Natural killer cell (primary cell): ENCODE results near the gene EPS8. TPM values are rescaled to one million over a fixed set of nuclear protein-coding genes. Genes with fewer than 3 reads are reported as not detected.

Experiments used
- ATAC-seq, 3 donors: fragments of 150-1000 bp in 2 of 3; fragments of 200-7000 bp in 1 of 3; cut with Tn5 transposase; 1 replicate in 1 of 3; 2 replicates in 2 of 3; pipeline ENCODE4 v1.10.0; 2021; ENCODE audit warnings: mild to moderate bottlenecking in 2 of 3, moderate library complexity in 2 of 3
- DNase-seq, 2 donors: peaks; one replicate each; pipeline versions ENCODE4 v3.0.0 to v3.0.0-alpha.2; 2013 to 2021; ENCODE audit warnings: mixed read lengths in 1 of 2
- H3K27ac ChIP-seq: one replicate; pipeline ENCODE4 v1.5.1; 2013; ENCODE audit warnings: mild to moderate bottlenecking, low read length
- H3K27me3 ChIP-seq: one replicate; pipeline ENCODE4 v1.6.1; 2013; ENCODE audit warnings: low read length; ENCODE audit not compliant: control insufficient read depth, insufficient read depth
- H3K36me3 ChIP-seq: one replicate; pipeline ENCODE4 v1.6.1; 2013; ENCODE audit warnings: low read length; ENCODE audit not compliant: control insufficient read depth, insufficient read depth
- H3K4me1 ChIP-seq: one replicate; pipeline ENCODE4 v1.6.1; 2013; ENCODE audit warnings: low read length; ENCODE audit not compliant: control insufficient read depth, insufficient read depth
- H3K4me3 ChIP-seq: one replicate; pipeline ENCODE4 v1.5.1; 2013; ENCODE audit warnings: low read length
- H3K9me3 ChIP-seq: one replicate; pipeline ENCODE4 v1.6.1; 2013; ENCODE audit warnings: low read length; ENCODE audit not compliant: control insufficient read depth, insufficient read depth
- H3K27ac Mint-ChIP-seq, 2 donors: one replicate each; pipeline ENCODE4 v1.8.0; 2022; ENCODE audit warnings: mild to moderate bottlenecking in 2 of 2, mixed read lengths in 2 of 2, moderate library complexity in 1 of 2
- H3K27me3 Mint-ChIP-seq, 2 donors: one replicate each; pipeline ENCODE4 v1.8.0; 2022; ENCODE audit warnings: low read depth in 2 of 2, mixed read lengths in 2 of 2
- H3K36me3 Mint-ChIP-seq: one replicate; pipeline ENCODE4 v1.8.0; 2022; ENCODE audit warnings: mixed read lengths
- H3K4me1 Mint-ChIP-seq, 2 donors: one replicate each; pipeline ENCODE4 v1.8.0; 2022; ENCODE audit warnings: mixed read lengths in 2 of 2
- H3K4me3 Mint-ChIP-seq: one replicate; pipeline ENCODE4 v1.8.0; 2022; ENCODE audit warnings: mild to moderate bottlenecking, moderate library complexity, mixed read lengths
- H3K9me3 Mint-ChIP-seq, 2 donors: one replicate each; pipeline ENCODE4 v1.8.0; 2022; ENCODE audit warnings: mixed read lengths in 2 of 2
- WGBS: methylation state at CpG from one replicate; pipeline ENCODE4 v1.1.7; 2013; ENCODE audit warnings: missing lambda C conversion rate; ENCODE audit not compliant: insufficient coverage; 5-methylcytosine and 5-hydroxymethylcytosine counted together
- intact Hi-C: fragments of 100-400 bp; cut with micrococcal nuclease; formaldehyde crosslinking; loops from one replicate; pipeline ENCODE4 v1.14.2; 2022
- total RNA-seq, 4 donors: library from RNA; stranded (reverse); fragments of 120-200 nt in 1 of 4; gene quantifications; one replicate each; pipeline versions ENCODE4 v1.2.3 to v1.2.4, GENCODE V29; 2013 to 2022
- TF ChIP-seq, protein P1 (sequence below): fragments of 200-600 bp; IDR thresholded peaks from one replicate; pipeline ENCODE4 v1.8.0; 2022; ENCODE audit warnings: antibody characterized with exemption

EPS8 gene
- total RNA-seq, 3 donors from 2014 or later (not counting 1 experiment from before 2014, with no cell fraction given): 1.5 to 2.6 (median 1.5) TPM

DNA sequence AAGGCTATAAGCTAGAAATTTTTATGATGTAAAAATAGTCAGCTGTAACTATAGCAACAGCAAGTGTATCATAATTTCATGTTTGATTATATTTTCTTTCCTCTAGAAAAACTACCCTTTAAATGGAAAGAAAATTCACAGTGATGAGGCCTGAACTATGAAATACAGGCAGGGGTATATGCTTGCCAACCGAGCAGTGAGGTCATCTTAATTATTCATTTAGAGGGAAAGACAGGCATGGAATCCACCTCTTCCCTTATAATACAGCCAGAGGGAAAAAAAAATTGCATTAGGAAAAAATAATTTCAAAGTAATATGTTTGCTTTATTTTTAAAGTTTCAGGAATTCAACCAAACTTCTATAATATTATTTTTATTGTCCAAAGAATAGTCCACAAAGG is 139.8 kb downstream of the EPS8 start:
- H3K36me3 ChIP-seq: no peaks in the 10 kb centered on the region
- TF ChIP-seq, protein P1, sequence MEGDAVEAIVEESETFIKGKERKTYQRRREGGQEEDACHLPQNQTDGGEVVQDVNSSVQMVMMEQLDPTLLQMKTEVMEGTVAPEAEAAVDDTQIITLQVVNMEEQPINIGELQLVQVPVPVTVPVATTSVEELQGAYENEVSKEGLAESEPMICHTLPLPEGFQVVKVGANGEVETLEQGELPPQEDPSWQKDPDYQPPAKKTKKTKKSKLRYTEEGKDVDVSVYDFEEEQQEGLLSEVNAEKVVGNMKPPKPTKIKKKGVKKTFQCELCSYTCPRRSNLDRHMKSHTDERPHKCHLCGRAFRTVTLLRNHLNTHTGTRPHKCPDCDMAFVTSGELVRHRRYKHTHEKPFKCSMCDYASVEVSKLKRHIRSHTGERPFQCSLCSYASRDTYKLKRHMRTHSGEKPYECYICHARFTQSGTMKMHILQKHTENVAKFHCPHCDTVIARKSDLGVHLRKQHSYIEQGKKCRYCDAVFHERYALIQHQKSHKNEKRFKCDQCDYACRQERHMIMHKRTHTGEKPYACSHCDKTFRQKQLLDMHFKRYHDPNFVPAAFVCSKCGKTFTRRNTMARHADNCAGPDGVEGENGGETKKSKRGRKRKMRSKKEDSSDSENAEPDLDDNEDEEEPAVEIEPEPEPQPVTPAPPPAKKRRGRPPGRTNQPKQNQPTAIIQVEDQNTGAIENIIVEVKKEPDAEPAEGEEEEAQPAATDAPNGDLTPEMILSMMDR: no peak
- Mint-ChIP-seq H3K27ac (no peak overlapping the region), H3K4me3 (no peak overlapping the region), H3K4me1 (no peaks in the 10 kb centered on the region), H3K9me3 (no peaks in the 10 kb centered on the region), H3K27me3 (no peaks in the 10 kb centered on the region), H3K36me3 (no peaks in the 10 kb centered on the region)
- no peaks in the 10 kb centered on the region for H3K27me3 ChIP-seq
- no peak overlapping the region for H3K27ac ChIP-seq
- WGBS: no CpG with 5 or more reads among the region's 1 CpG
- H3K4me1 ChIP-seq: no peaks in the 10 kb centered on the region
- DNase-seq: no peak
- H3K4me3 ChIP-seq: no peak overlapping the region
- intact Hi-C loops: no loop called here
- H3K9me3 ChIP-seq: no peaks in the 10 kb centered on the region
- no peak for ATAC-seq

DNA sequence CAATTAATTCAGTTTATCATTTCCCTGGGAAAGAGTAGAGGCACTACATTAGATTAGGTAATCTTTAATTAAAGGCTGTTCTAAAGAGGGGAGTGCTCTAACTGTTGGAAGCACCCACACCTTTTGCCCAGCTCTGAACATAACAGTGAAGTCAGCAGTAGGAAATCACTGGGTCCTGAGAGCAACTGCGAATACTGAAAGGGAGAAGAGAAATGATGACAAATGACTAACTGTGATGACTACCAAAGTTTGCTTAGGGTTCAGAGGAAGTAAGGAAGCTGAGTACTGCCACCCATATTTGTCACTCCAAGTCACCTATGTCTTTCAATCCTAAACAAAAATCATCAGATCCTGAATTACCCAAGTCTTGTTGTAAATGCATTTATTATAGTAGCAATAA is 140.6 kb downstream of the EPS8 start:
- no peaks in the 10 kb centered on the region for H3K27me3 Mint-ChIP-seq
- ATAC-seq (no peak), DNase-seq (no peak)
- H3K36me3 Mint-ChIP-seq: no peaks in the 10 kb centered on the region
- intact Hi-C loops: no loop called here
- H3K4me1 Mint-ChIP-seq: no peaks in the 10 kb centered on the region
- WGBS: 100% methylated on average over 1 of the region's 1 CpG
- Histone ChIP-seq H3K27ac (no peak overlapping the region), H3K9me3 (no peaks in the 10 kb centered on the region), H3K27me3 (no peaks in the 10 kb centered on the region), H3K4me3 (no peak overlapping the region), H3K36me3 (no peaks in the 10 kb centered on the region), H3K4me1 (no peaks in the 10 kb centered on the region)
- no peak overlapping the region for H3K4me3 Mint-ChIP-seq
- H3K27ac Mint-ChIP-seq: no peak overlapping the region
- TF ChIP-seq, protein P1: no peak
- H3K9me3 Mint-ChIP-seq: no peaks in the 10 kb centered on the region

DNA sequence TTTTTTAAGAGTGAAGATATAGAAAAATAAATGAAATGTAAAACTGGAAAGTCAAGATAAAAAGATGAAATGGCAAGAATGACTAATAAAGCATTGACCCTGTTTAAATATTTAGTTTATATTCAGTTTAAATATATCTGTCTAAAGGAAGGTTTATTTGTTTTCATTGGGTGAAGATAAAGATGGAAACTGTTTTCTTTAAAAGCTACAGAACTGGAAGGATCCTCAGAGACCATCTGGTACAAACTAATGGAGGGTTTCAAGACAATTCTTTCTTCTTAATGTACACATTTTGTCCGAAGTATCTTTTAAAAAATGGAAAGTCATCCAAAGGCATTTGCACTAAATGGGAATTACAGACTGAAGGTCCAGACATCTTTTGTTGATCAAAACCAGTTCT is 142.6 kb downstream of the EPS8 start:
- H3K9me3 Mint-ChIP-seq: no peaks in the 10 kb centered on the region
- H3K36me3 Mint-ChIP-seq: no peaks in the 10 kb centered on the region
- DNase-seq (no peak), ATAC-seq (no peak)
- no peaks in the 10 kb centered on the region for H3K27me3 Mint-ChIP-seq
- no peak overlapping the region for H3K27ac Mint-ChIP-seq
- Histone ChIP-seq H3K27me3 (no peaks in the 10 kb centered on the region), H3K4me1 (no peaks in the 10 kb centered on the region), H3K4me3 (no peak overlapping the region), H3K36me3 (no peaks in the 10 kb centered on the region), H3K27ac (no peak overlapping the region), H3K9me3 (no peaks in the 10 kb centered on the region)
- TF ChIP-seq, protein P1: no peak
- H3K4me1 Mint-ChIP-seq: no peaks in the 10 kb centered on the region
- H3K4me3 Mint-ChIP-seq: no peak overlapping the region
- intact Hi-C loops: no loop called here
- WGBS: no CpG with 5 or more reads among the region's 1 CpG

DNA sequence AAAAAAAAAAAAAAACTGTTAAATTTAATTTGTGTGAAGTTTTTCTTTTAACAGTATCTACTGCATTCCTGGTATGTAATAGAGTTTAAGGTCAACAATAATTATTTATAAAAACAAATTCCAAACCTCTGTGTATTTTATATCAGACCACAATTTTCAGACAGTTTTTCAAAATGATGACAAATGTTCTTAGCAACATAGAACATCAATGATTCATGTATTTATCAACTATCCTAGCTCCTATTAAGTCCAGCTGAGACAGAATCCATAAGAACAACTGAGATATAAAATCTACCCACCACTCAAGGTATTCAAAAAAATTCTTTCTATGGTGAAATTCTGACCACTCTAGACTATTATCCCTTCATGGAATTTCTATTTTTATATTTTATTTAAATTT is 144.5 kb downstream of the EPS8 start:
- no peaks in the 10 kb centered on the region for H3K4me1 ChIP-seq
- no peaks in the 10 kb centered on the region for H3K36me3 Mint-ChIP-seq
- H3K4me3 ChIP-seq: no peak overlapping the region
- H3K27me3 Mint-ChIP-seq: no peaks in the 10 kb centered on the region
- ATAC-seq (no peak), DNase-seq (no peak)
- TF ChIP-seq, protein P1: no peak
- H3K36me3 ChIP-seq: no peaks in the 10 kb centered on the region
- H3K27me3 ChIP-seq: no peaks in the 10 kb centered on the region
- H3K4me1 Mint-ChIP-seq: no peaks in the 10 kb centered on the region
- no peak overlapping the region for H3K27ac ChIP-seq
- intact Hi-C loops: no loop called here
- no peaks in the 10 kb centered on the region for H3K9me3 ChIP-seq
- no peak overlapping the region for H3K27ac Mint-ChIP-seq
- H3K4me3 Mint-ChIP-seq: no peak overlapping the region
- H3K9me3 Mint-ChIP-seq: no peaks in the 10 kb centered on the region
